Smooth muscle cell of the umbilical artery (primary cell): ENCODE results near the gene NDNF. TPM values are rescaled to one million over a fixed set of nuclear protein-coding genes. Genes with fewer than 3 reads are reported as not detected.

ENCODE experiments used
- total RNA-seq: library from RNA; depleted of rRNA; stranded (reverse); fragments of >200 nt; gene quantifications from 2 replicates; pipeline ENCODE4 v1.2.3, GENCODE V29; 2014

Gene NDNF
- 1.2 and 1.5 TPM in 2 replicates for total RNA-seq

GRCh38 chr4:121072224-121073003 is at the start of gene NDNF:
Gene NDNF (minus strand): TSS chr4:121072535. CDS start chr4:121045837, 26,698 bp downstream.

Other genes with a start within 250 kb of the NDNF start
- gene PRDM5, start 149.8 kb downstream of the NDNF start, total RNA-seq: 12.2 and 22.0 TPM in 2 replicates
- gene TNIP3, start 91.8 kb upstream of the NDNF start, total RNA-seq: 1.5 and 2.8 TPM in 2 replicates